Keratinocyte (primary cell): ENCODE data around the gene MELK. TPM values are rescaled to one million over a fixed set of nuclear protein-coding genes. Genes with fewer than 3 reads are reported as not detected.

Experiments
- DNase-seq: peaks from one replicate; pipeline ENCODE4 v3.0.0-alpha.2; 2011; ENCODE audit warnings: low read depth, missing footprints, low spot score
- FAIRE-seq: peaks from 2 replicates; lab custom pipeline; 2011; peaks lifted over from hg19 to GRCh38; lab: Jason Lieb, UNC
- H2AFZ ChIP-seq: 2 replicates; pipeline ENCODE4 v1.6.0; 2012; ENCODE audit warnings: low read length, control low read depth, inconsistent platforms; ENCODE audit not compliant: control insufficient read depth
- H3K27ac ChIP-seq: 2 replicates; pipeline ENCODE4 v1.5.1; 2011; ENCODE audit warnings: low read length; ENCODE audit not compliant: control insufficient read depth, insufficient read depth
- H3K27me3 ChIP-seq: 3 replicates; pipeline ENCODE4 v1.6.0; 2011; ENCODE audit warnings: low read length; ENCODE audit not compliant: control insufficient read depth, insufficient read depth; ENCODE audit errors: extremely low read depth
- H3K36me3 ChIP-seq, 2 experiments: 2 replicates in 1 of 2; 3 replicates in 1 of 2; pipeline ENCODE4 v1.5.1; 2011; ENCODE audit warnings: low read length in 2 of 2, mild to moderate bottlenecking in 1 of 2; ENCODE audit not compliant: control insufficient read depth in 2 of 2, insufficient read depth in 2 of 2; ENCODE audit errors: extremely low read depth in 1 of 2
- H3K4me1 ChIP-seq: 3 replicates; pipeline ENCODE4 v1.5.1; 2011; ENCODE audit warnings: low read length; ENCODE audit not compliant: control insufficient read depth, insufficient read depth; ENCODE audit errors: extremely low read depth
- H3K4me2 ChIP-seq: 3 replicates; pipeline ENCODE4 v1.6.0; 2011; ENCODE audit warnings: low read depth, low read length; ENCODE audit not compliant: control insufficient read depth, insufficient read depth; ENCODE audit errors: extremely low read depth
- H3K4me3 ChIP-seq, 3 experiments: fragments of 200-600 bp in 1 of 3; sonication (generic) in 1 of 3; 2 replicates in 2 of 3; 3 replicates in 1 of 3; pipeline ENCODE4 v1.5.1; 2011 to 2016; ENCODE audit warnings: low read length in 3 of 3, mild to moderate bottlenecking in 3 of 3, control low read depth in 2 of 3, inconsistent platforms in 1 of 3, low read depth in 1 of 3, mixed read lengths in 1 of 3, mixed run types in 1 of 3, moderate library complexity in 1 of 3; ENCODE audit not compliant: control insufficient read depth in 2 of 3, insufficient read depth in 2 of 3; ENCODE audit errors: extremely low read depth in 1 of 3
- H3K79me2 ChIP-seq: 2 replicates; pipeline ENCODE4 v1.6.0; 2012; ENCODE audit warnings: low read length; ENCODE audit not compliant: control insufficient read depth, insufficient read depth
- H3K9ac ChIP-seq: 3 replicates; pipeline ENCODE4 v1.6.0; 2011; ENCODE audit warnings: low read length; ENCODE audit not compliant: control insufficient read depth, insufficient read depth; ENCODE audit errors: extremely low read depth
- H3K9me1 ChIP-seq: 3 replicates; pipeline ENCODE4 v1.6.0; 2011; ENCODE audit warnings: low read length; ENCODE audit not compliant: control insufficient read depth, insufficient read depth; ENCODE audit errors: extremely low read depth
- H3K9me3 ChIP-seq: 2 replicates; pipeline ENCODE4 v1.5.1; 2012; ENCODE audit warnings: low read depth, low read length; ENCODE audit not compliant: control insufficient read depth
- H4K20me1 ChIP-seq: 3 replicates; pipeline ENCODE4 v1.6.0; 2011; ENCODE audit warnings: low read length; ENCODE audit not compliant: control insufficient read depth, insufficient read depth; ENCODE audit errors: extremely low read depth
- EZH2 ChIP-seq: IDR thresholded peaks from one replicate; pipeline ENCODE4 v1.6.1; 2012; ENCODE audit warnings: inconsistent platforms, mild to moderate bottlenecking, low read length, moderate library complexity
- dilution Hi-C: fragments of 300-500 bp; cut with MboI; formaldehyde crosslinking; loops from one replicate; pipeline ENCODE4 v1.7.0; 2020; ENCODE audit warnings: low sequenced_read_pairs; ENCODE audit not compliant: extremely low pct_ligation_motif_present
- polyA plus RNA-seq, 5 experiments: library from polyadenylated mRNA; depleted of rRNA in 3 of 5; stranded (reverse) in 3 of 5; stranded (forward) in 1 of 5; unstranded in 1 of 5; fragments of >200 nt; gene quantifications; 1 replicate in 1 of 5; 2 replicates in 3 of 5; 3 replicates in 1 of 5; pipeline versions ENCODE4 v1.2.1 to v1.2.3, GENCODE V29; 2011 to 2012; ENCODE audit warnings: missing spikeins in 2 of 5, low read depth in 1 of 5, low replicate concordance in 1 of 5
- TF ChIP-seq, protein P1 (sequence below), 3 experiments: IDR thresholded peaks in 1 of 3; conservative IDR thresholded peaks in 1 of 3; optimal IDR thresholded peaks in 1 of 3; 2 replicates in 2 of 3; 3 replicates in 1 of 3; pipeline versions ENCODE3 to v1.5.1; 2011; ENCODE audit warnings: low read length in 3 of 3, mild to moderate bottlenecking in 3 of 3, moderate library complexity in 2 of 3, control low read depth in 1 of 3, inconsistent platforms in 1 of 3; ENCODE audit not compliant: insufficient read depth in 2 of 3; ENCODE audit errors: extremely low read depth in 1 of 3

MELK gene
- polyA plus RNA-seq, 1 donor (not counting 4 experiments of a cell fraction or from before 2014, with no cell fraction given): 45.3 TPM

DNA sequence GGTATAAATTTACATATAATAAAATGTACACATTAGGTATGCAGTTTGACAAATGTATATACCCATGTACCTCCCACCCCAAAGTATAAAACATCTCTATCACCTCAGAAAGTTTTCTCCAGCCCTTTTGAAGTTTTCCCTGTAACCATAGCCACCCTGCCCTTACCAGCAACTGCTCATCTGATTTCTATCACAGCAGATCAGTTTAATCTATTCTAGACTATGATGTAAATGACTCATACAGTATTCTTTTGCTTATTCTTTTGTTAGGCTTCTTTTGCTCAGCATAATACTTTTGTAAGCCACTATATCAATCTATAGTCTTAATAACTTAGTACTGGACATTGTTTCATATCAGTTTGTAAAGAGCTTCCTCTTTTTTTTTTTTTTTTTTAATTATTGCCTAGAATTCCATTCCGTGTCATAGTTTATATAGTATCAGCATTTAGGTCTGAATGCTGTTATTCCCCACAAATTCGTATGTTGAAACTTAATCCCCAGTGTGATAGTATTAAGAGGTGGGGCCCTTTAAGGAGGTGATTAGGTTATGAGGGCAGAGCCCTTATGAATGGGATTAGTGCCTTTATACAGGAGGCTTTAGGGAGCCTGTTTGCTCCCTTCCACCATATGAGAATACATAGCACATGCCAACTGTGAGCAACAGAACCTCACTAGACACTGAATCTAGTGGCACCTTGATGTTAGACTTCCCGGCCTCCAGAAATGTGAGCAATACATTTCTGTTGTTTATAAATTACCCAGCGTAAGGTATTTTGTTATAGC, 20.3 kb downstream of the MELK start:
- H3K79me2 ChIP-seq: peaks cover 28% of the 10 kb centered on the region
- dilution Hi-C loops: no loop called here

DNA sequence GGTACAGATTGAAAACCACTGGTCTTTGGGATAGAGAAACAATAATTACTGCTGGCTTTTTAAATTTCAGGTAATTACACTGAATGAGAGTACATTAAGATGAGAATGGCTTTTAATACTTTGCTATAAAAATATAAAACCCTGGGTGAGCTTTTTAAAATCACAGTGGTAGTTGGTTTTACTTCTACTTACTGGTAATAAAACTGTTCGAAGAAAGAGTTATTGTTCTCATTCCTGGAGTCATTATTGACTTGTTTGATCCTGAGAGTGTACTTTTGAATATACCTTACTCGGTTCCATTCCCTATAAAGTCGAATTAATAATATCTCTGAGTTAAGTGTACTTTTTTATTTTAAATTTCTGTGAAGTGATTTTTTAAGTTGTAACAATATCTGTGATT, 21.5 kb downstream of the MELK start:
- H3K9me1 ChIP-seq: peaks cover 2% of the 10 kb centered on the region
- FAIRE-seq: no peak
- TF ChIP-seq, protein P1, sequence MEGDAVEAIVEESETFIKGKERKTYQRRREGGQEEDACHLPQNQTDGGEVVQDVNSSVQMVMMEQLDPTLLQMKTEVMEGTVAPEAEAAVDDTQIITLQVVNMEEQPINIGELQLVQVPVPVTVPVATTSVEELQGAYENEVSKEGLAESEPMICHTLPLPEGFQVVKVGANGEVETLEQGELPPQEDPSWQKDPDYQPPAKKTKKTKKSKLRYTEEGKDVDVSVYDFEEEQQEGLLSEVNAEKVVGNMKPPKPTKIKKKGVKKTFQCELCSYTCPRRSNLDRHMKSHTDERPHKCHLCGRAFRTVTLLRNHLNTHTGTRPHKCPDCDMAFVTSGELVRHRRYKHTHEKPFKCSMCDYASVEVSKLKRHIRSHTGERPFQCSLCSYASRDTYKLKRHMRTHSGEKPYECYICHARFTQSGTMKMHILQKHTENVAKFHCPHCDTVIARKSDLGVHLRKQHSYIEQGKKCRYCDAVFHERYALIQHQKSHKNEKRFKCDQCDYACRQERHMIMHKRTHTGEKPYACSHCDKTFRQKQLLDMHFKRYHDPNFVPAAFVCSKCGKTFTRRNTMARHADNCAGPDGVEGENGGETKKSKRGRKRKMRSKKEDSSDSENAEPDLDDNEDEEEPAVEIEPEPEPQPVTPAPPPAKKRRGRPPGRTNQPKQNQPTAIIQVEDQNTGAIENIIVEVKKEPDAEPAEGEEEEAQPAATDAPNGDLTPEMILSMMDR (optimal IDR thresholded peaks at IDR 0.05 in 1 of 3, IDR thresholded peaks at IDR 0.05 in 1 of 3, conservative IDR thresholded peaks at IDR 0.05 in 1 of 3; ENCODE audit: extremely low read depth in 1 of 3, insufficient read depth in 2 of 3, low read length in 3 of 3): no peak
- TF ChIP-seq EZH2: no peak
- peaks cover 3% of the 10 kb centered on the region for H3K4me1 ChIP-seq
- H3K27me3 ChIP-seq: no peaks in the 10 kb centered on the region
- no peak overlapping the region for H2AFZ ChIP-seq
- H4K20me1 ChIP-seq: no peaks in the 10 kb centered on the region
- no peak overlapping the region for H3K9ac ChIP-seq
- H3K79me2 ChIP-seq: peaks cover 27% of the 10 kb centered on the region
- dilution Hi-C loops: no loop called here
- H3K4me2 ChIP-seq: no peak overlapping the region
- H3K36me3 ChIP-seq: peaks cover 5 to 26% of the 10 kb centered on the region in 2 experiments
- no peak overlapping the region for H3K4me3 ChIP-seq
- H3K9me3 ChIP-seq: no peaks in the 10 kb centered on the region
- H3K27ac ChIP-seq: no peak overlapping the region
- no peak for DNase-seq

More for the DNA sequence above, 20.3 kb downstream of the MELK start:
- H3K27ac ChIP-seq: no peak overlapping the region
- H3K9ac ChIP-seq: no peak overlapping the region
- no peak overlapping the region for H3K4me2 ChIP-seq
- H3K27me3 ChIP-seq: no peaks in the 10 kb centered on the region
- H3K4me3 ChIP-seq: no peak overlapping the region
- TF ChIP-seq, protein P1 (optimal IDR thresholded peaks at IDR 0.05 in 1 of 3, IDR thresholded peaks at IDR 0.05 in 1 of 3, conservative IDR thresholded peaks at IDR 0.05 in 1 of 3; ENCODE audit: extremely low read depth in 1 of 3, insufficient read depth in 2 of 3, low read length in 3 of 3): no peak
- no peak for TF ChIP-seq EZH2
- no peak overlapping the region for H2AFZ ChIP-seq
- peaks cover 3% of the 10 kb centered on the region for H3K4me1 ChIP-seq
- H4K20me1 ChIP-seq: no peaks in the 10 kb centered on the region
- no peaks in the 10 kb centered on the region for H3K9me3 ChIP-seq
- DNase-seq (no peak), FAIRE-seq (no peak)
- H3K9me1 ChIP-seq: peaks cover 2% of the 10 kb centered on the region
- peaks cover 4 to 26% of the 10 kb centered on the region in 2 experiments for H3K36me3 ChIP-seq
